Stomach (tissue), 9 donors: ENCODE results near the gene VCP. TPM values are rescaled to one million over a fixed set of nuclear protein-coding genes. Genes with fewer than 3 reads are reported as not detected.
A peak's percentile ranks its signal among the peaks of the same experiment; 100 is the strongest.

Experiments
- DNase-seq, 2 donors: peaks; one replicate each; pipeline versions ENCODE4 v3.0.0 to v3.0.0-alpha.2; 2013 to 2019
- H3K27ac ChIP-seq, 5 donors: fragments of 200-600 bp in 4 of 5; sonication (generic) in 4 of 5; one replicate each; pipeline ENCODE4 v1.5.1; 2013 to 2019; ENCODE audit warnings: mild to moderate bottlenecking in 1 of 5, moderate library complexity in 1 of 5
- H3K27me3 ChIP-seq, 3 donors: fragments of 200-600 bp; sonication (generic); one replicate each; pipeline ENCODE4 v1.5.1; 2017 to 2019; ENCODE audit warnings: mixed run types in 1 of 3
- H3K36me3 ChIP-seq, 4 donors: fragments of 200-600 bp; sonication (generic); 1 replicate in 3 of 4; 2 replicates in 1 of 4; pipeline ENCODE4 v1.5.1; 2016 to 2019
- H3K4me1 ChIP-seq, 4 donors: fragments of 200-600 bp; sonication (generic); one replicate each; pipeline ENCODE4 v1.5.1; 2016 to 2019
- H3K4me3 ChIP-seq, 4 donors: fragments of 200-600 bp; sonication (generic) in 3 of 4; one replicate each; pipeline ENCODE4 v1.5.1; 2016 to 2019; ENCODE audit warnings: mild to moderate bottlenecking in 1 of 4
- H3K9me3 ChIP-seq, 4 donors: fragments of 200-600 bp; sonication (generic); one replicate each; pipeline ENCODE4 v1.5.1; 2016 to 2019
- EP300 ChIP-seq: sonication (generic); formaldehyde crosslinking; IDR thresholded peaks from one replicate; pipeline ENCODE4 v1.6.1; 2017; ENCODE audit warnings: antibody characterized with exemption
- POLR2A ChIP-seq, 4 donors: fragments of 450-650 bp; IDR thresholded peaks; one replicate each; pipeline ENCODE4 v1.6.1; 2016; ENCODE audit warnings: antibody characterized with exemption in 4 of 4, control low read depth in 2 of 4, mild to moderate bottlenecking in 1 of 4, moderate library complexity in 1 of 4
- POLR2AphosphoS5 ChIP-seq, 3 donors: sonication (generic); formaldehyde crosslinking; IDR thresholded peaks; one replicate each; pipeline ENCODE4 v1.6.1; 2016; ENCODE audit warnings: antibody characterized with exemption in 3 of 3
- WGBS, 5 donors: extraction: QIAGEN DNeasy Blood & Tissue Kit in 3 of 5; methylation state at CpG; one replicate each; pipeline versions ENCODE4 v1.1.5 to v1.1.7; 2013 to 2018; 5-methylcytosine and 5-hydroxymethylcytosine counted together
- intact Hi-C: fragments of 100-400 bp; cut with DNase I; formaldehyde crosslinking; loops from one replicate; pipeline ENCODE4 v1.15.1; 2023; ENCODE audit warnings: low total_unique reads
- polyA plus RNA-seq, 3 donors: library from polyadenylated mRNA; stranded (reverse); fragments of 200-250 nt; gene quantifications; one replicate each; pipeline ENCODE4 v1.2.3, GENCODE V29; 2013
- total RNA-seq, 5 donors: library from RNA; depleted of rRNA; stranded (reverse); fragments of >200 nt; gene quantifications; one replicate each; pipeline versions ENCODE4 v1.1.0 to v1.2.3, GENCODE V29; 2014 to 2016
- TF ChIP-seq, protein P1 (sequence below), 7 experiments: fragments of 450-650 bp in 4 of 7; fragments of 200-600 bp in 3 of 7; sonication (generic) in 3 of 7; IDR thresholded peaks; one replicate each; pipeline ENCODE4 v1.5.1; 2016 to 2019; ENCODE audit warnings: antibody characterized with exemption in 7 of 7, control low read depth in 2 of 7, mild to moderate bottlenecking in 1 of 7
- donor health status: healthy with polysubstance abuse.
- donor health status: Bipolar disorder and iron deficiency.
- donor health status: healthy.

VCP gene
- total and polyA plus RNA-seq, 8 donors = 53.2 to 238 (median 113) TPM

DNA sequence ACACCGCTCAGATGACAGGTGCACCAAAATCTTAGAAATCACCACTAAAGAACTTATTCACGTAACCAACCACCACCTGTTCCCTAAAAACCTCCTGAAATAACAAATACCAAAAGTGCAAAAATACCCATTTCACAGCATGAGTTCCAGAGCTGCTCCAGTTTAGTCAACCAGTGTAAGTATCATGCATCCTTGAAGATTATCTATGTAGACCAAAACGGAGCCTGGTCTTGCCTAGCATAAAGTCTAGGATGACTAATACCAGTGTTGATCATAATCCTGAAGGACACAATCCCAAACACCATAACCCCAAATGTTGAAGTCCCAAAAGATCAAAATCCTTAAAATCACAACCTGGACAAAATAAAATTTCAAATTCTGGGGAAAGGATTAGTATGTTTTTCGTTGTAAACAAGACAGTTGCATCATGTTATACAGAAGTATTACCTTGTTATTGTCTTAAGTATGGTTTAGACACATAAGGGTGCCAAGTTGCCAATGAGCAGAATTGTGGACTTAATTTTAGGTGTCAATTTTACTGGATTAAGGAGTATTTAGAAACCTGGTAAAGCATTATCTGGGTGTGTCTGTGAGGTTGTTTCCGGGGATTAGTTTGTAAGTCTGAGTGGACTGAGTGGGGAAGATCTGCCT lies 18.1 kb downstream of the VCP start:
- Histone ChIP-seq H3K27me3 (no peaks in the 10 kb centered on the region), H3K27ac (no peak overlapping the region), H3K4me3 (no peak overlapping the region), H3K4me1 (no peaks in the 10 kb centered on the region), H3K36me3 (peaks cover 55 to 98% (median 94%) of the 10 kb centered on the region in 4 donors), H3K9me3 (no peaks in the 10 kb centered on the region)
- intact Hi-C loops = no loop called here
- WGBS, 5 donors = 57 to 86% (median 72%) methylated on average over 5 of the region's 5 CpGs
- TF ChIP-seq EP300 = no peak
- TF ChIP-seq POLR2A (IDR thresholded peaks at IDR 0.05) = no peak
- no peak for TF ChIP-seq POLR2AphosphoS5 (IDR thresholded peaks at IDR 0.05)
- TF ChIP-seq, protein P1, sequence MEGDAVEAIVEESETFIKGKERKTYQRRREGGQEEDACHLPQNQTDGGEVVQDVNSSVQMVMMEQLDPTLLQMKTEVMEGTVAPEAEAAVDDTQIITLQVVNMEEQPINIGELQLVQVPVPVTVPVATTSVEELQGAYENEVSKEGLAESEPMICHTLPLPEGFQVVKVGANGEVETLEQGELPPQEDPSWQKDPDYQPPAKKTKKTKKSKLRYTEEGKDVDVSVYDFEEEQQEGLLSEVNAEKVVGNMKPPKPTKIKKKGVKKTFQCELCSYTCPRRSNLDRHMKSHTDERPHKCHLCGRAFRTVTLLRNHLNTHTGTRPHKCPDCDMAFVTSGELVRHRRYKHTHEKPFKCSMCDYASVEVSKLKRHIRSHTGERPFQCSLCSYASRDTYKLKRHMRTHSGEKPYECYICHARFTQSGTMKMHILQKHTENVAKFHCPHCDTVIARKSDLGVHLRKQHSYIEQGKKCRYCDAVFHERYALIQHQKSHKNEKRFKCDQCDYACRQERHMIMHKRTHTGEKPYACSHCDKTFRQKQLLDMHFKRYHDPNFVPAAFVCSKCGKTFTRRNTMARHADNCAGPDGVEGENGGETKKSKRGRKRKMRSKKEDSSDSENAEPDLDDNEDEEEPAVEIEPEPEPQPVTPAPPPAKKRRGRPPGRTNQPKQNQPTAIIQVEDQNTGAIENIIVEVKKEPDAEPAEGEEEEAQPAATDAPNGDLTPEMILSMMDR (IDR thresholded peaks at IDR 0.05) = no peak
- DNase-seq = no peak

DNA sequence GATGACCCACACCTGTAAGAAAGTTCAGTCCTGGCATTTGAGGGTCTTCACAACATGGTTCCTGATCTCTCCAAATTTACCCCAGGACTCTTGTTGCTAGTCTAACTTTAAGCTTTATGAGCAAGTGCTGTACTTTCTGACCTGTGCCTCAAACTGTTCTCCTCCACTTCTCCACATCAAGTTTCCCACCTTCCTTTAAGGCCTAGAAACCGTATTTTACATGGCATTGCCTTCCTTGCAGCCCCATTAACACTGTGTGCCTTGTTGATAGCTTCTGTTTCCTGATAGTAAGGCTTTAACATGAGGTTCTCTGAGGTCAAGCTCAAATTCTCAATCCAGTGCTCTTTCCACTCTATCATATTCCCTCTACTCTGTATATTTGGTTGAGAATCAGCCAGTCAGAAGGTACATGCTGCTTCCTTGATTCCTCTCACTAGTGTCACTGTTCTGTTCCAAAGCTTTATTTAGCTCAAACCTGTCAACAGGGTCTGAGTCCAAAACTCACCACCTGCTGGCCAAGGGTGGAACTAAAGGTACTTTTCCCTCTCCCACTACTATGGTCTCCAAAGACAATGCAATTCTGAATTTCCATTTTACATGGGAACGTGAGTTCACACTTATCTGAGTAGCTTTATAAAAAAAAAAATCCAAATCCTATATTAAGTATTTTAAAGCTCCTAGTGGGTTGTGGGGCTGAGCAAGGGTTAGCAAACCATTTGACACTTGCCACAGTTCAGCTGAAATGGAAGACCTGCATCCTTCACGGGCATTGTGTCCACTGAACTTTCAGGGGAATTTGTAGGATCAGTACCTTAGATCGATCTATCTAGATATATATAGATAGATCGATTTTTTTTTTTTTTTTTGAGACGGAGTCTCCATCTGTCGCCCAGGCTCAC lies 21.1 kb downstream of the VCP start:
- H3K4me1 ChIP-seq = no peaks in the 10 kb centered on the region
- no peaks in the 10 kb centered on the region for H3K9me3 ChIP-seq
- 82 to 87% (median 85%) methylated on average over 7 of the region's 7 CpGs for WGBS, 5 donors
- H3K27ac ChIP-seq = peak overlapping the region in 1 of 5 donors; percentile 42
- peak; percentile 45 to 68 for DNase-seq
- no peaks in the 10 kb centered on the region for H3K27me3 ChIP-seq
- intact Hi-C loops = no loop called here
- H3K36me3 ChIP-seq = peaks cover 25 to 87% (median 83%) of the 10 kb centered on the region in 4 donors
- TF ChIP-seq EP300 (no peak), POLR2A (IDR thresholded peaks at IDR 0.05) (no peak), POLR2AphosphoS5 (IDR thresholded peaks at IDR 0.05) (peak in 1 of 3 donors; percentile 49)
- TF ChIP-seq, protein P1 (IDR thresholded peaks at IDR 0.05) = peak in 5 of 7 experiments; percentile 39 to 67 (median 50)
- H3K4me3 ChIP-seq = no peak overlapping the region

DNA sequence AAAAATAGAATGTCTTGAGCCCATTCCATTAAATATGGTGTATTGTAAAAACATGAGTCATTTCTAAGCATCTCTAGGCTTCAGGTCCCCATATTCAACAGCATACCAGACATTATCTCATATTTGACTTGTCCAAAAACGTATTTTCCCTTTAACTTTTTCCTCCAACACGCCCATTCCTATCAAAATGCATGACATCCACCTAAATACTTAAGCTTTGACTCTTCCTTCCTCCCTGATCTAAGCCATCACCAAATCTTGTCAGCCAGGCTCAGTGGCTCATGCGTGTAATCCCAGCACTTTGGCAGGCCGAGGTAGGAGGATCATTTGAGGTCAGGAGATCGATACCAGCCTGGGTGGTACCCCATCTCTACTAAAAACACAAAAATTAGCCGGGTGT lies 23.9 kb downstream of the VCP start:
- no peaks in the 10 kb centered on the region for H3K4me1 ChIP-seq
- H3K36me3 ChIP-seq = peaks cover 13 to 87% (median 80%) of the 10 kb centered on the region in 4 donors
- no peaks in the 10 kb centered on the region for H3K27me3 ChIP-seq
- intact Hi-C loops = no loop called here
- H3K4me3 ChIP-seq = no peak overlapping the region
- no peak for DNase-seq
- no peaks in the 10 kb centered on the region for H3K9me3 ChIP-seq
- WGBS, 5 donors = 95 to 98% (median 97%) methylated on average over 6 of the region's 6 CpGs
- H3K27ac ChIP-seq = no peak overlapping the region
- no peak for TF ChIP-seq POLR2A (IDR thresholded peaks at IDR 0.05)

DNA sequence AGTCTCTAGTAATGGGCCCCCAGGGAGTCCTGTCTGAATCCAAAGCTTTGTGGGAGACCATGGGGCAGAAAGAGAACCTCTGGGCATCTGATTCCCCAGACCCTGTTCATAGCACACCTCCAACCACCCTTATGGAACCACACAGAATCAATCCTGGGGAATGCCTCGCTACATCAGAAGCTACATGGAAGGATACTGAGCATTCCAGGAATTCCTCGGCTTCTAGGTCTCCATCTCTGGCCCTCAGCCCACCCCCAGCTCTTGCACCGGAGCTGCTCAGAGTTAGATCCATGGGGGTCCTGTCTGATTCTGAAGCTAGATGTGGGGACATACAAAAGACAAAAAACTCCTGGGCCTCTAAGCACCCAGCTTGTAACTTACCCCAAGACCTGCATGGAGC lies 28.4 kb downstream of the VCP start:
- TF ChIP-seq, protein P1 (IDR thresholded peaks at IDR 0.05) = no peak
- TF ChIP-seq EP300 (no peak), POLR2A (IDR thresholded peaks at IDR 0.05) (no peak)
- H3K4me1 ChIP-seq = peaks cover 0 to 12% (median 0%) of the 10 kb centered on the region in 4 donors
- 81 to 100% (median 88%) methylated on average over 3 of the region's 3 CpGs for WGBS, 5 donors

More for the DNA sequence above, 28.4 kb downstream of the VCP start:
- intact Hi-C loops = no loop called here
- Histone ChIP-seq H3K27me3 (no peaks in the 10 kb centered on the region), H3K9me3 (no peaks in the 10 kb centered on the region), H3K36me3 (peaks cover 0 to 62% (median 57%) of the 10 kb centered on the region in 4 donors), H3K4me3 (no peak overlapping the region), H3K27ac (no peak overlapping the region)
- DNase-seq = no peak
